GM18951 (cell line): Measurements from ENCODE around the gene PARP4.
"Not testable (repeated sequence)": the region's sequence is repeated elsewhere in the genome, so short reads cannot be mapped to it uniquely, and the experiment has no call there.

Experiments used
- POLR2A ChIP-seq: IDR thresholded peaks from 4 replicates; pipeline ENCODE4 v1.6.1; 2011; ENCODE audit warnings: mild to moderate bottlenecking; ENCODE audit not compliant: insufficient read length, insufficient read depth; ENCODE audit errors: extremely low read depth
- in situ Hi-C: fragments of 300-500 bp; cut with MboI; formaldehyde crosslinking; loops from one replicate; pipeline ENCODE4 v1.12.0; 2022; ENCODE audit warnings: low sequenced_read_pairs, mixed read lengths, inconsistent platforms; ENCODE audit not compliant: unreplicated experiment

Gene PARP4

DNA sequence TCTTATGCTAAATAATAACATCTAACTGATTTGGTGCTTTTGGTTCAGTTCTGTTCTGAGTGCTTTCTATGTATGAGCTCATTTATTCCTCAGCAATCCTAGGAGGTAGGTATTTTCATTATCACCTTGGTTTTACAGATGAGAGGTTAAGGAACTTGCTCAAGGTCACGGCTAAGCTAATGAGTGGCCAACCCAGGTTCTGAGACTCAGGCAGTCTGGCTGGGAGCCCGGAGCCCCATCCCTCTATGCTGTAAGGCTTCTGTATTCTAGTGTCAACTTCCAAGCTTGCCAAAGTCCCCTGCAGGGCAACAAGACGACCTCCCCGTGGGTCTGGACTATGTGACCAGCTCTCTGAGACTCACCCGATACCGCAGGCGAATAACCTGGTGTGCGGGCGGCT, 60.5 kb downstream of the PARP4 start:
- in situ Hi-C loops, result no loop called here
- no peak for TF ChIP-seq POLR2A

DNA sequence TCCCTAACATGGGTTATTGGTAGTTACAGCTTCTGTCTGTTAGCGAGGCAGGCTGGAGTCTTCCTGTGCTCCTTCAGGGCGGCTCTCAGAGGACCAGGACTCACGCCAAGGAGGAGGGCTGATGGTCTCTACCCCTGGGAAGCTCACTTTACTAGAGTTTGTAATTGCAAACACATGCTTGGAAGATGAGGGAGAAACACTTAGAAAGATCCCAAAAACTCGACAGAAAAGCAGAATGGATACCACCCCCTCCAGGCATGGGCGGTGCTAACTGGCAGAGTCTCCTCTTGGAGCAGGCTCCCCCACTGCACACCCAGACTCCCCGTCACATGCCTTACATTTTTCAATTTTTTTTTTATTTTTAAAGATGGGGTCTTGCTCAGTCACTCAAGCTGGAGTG, 62.0 kb downstream of the PARP4 start:
- in situ Hi-C loops, result no loop called here
- TF ChIP-seq POLR2A, result no peak

DNA sequence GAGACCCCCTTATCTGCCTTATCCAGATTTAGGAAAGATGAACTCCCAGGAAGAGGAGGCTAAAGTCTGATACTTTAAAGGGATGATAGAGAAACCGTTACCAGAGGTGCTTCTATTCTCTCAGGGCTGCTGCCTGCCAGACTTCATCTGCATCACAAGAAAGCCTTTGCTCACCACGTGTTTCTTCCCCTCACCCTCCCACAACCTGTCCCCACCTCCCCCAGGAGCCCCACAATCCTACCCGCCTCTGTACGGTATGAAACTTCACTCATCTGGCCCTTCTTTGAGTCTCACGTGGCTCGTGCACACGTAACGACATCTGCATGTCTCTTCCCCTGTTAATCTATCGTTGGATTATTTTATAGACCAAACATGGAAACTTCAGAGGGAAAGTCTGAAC, 67.7 kb downstream of the PARP4 start:
- in situ Hi-C loops, result not testable (repeated sequence)

DNA sequence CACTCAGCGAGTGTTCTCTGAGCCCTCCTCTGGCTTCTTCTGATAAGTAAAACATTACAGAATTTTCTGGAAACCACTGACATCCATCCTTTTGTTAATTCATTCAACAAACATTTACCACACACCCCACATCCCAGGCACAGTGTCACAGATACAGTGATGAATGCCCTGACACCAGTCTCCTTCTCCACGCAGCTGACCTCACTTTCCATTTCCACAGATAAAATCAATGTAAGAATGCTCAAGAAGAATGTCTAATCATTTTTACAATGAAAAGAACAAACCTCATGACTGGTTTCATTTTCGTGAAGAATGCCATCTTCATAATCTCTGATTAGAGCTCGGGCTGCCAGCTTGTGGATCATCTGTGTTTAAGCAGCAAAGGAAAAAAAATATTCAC, 69.2 kb downstream of the PARP4 start:
- TF ChIP-seq POLR2A, result no peak
- in situ Hi-C loops, result no loop called here

DNA sequence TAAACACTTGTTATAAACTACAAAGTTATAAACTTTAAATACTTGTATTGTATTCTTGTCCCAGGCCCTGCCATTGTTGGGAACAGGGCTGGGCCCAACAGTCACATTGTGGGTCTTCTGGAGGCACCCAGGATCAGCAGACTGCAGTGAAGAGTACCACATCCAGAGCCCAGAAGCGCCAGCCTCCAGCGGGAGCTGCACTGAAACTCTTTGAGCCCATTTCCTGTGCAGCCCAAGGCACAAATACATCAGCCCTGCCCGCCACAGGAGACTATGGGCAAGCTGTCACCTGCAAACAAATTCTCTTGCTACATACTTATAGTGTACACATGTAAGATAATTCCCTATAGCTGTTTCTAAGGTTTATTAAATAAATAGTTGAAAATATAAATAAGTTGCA, 86.5 kb downstream of the PARP4 start:
- in situ Hi-C loops, result not testable (repeated sequence)

DNA sequence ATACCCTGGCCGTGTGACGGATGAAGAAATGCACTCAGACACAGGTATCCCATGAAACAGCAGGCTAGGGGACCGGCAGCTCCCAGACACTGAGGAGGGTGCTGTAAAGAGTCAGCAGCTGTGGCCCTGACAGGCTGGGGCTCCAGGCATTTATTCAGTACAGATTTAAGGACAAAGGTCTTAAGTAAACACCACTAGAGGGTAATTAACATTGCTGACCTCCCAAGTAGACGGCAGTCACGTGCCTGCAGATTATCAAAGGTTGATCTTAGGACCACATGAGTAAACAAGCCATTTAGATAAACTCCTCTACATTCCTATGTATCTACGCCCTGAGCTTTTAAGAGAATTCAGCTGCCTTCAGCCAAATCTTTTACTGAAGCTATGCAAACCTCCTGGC, 92.9 kb downstream of the PARP4 start:
- in situ Hi-C loops, result not testable (repeated sequence)

DNA sequence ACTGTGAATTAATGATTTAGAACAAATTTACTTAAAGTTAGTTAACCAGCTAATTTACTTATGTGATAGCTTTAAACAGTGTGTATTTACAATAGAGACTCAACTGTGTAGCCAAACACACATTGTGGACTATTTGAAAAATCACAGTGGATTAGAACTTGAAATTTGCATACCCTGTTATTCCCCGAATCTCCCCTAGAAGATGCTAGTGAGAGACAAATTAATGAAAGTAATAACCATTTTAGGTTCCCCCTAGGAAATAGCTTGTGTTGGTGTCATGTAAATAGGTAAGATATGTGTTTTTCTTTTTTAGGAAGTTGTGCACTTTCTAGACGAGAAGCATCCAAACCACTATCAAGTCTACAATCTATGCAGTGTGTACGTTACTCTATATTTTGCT, 104.7 kb downstream of the PARP4 start:
- in situ Hi-C loops, result no loop called here
- no peak for TF ChIP-seq POLR2A

DNA sequence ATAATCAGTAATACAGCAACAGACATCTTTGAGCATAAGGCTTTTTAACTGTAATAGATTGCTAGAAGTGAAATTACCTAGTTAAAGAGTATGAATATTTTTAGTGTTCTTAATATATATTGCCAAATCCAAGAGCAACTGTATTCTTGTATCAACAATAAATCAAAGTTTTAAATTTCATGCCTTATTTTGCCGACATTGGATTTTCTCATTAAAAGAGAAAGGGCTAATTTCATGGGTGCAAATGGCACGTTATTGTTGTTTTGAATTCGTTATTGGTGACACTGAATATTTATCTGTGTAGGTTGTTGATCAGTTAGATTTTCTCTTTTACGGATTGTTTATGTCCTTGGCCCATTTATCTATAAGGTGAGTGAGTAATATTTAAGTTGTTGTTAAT, 106.1 kb downstream of the PARP4 start:
- in situ Hi-C loops, result no loop called here
- no peak for TF ChIP-seq POLR2A

DNA sequence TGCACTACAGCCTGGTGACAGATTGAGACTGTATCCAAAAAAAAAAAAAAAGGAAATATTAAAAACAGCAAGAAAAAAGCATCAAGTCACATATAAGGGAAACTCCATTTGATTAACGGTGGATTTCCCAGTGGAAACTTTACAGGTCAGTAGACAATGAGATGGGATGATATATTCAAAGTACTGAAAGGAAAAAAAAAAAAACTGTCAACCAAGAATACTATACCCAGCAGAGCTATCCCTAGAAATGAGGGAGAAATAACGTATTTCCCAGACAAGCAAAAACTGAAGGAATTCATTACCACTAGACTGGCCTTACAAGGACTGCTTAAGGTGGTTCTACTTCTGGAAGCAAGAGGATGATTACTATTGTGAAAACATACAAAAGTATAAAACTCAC, 115.8 kb downstream of the PARP4 start:
- no peak for TF ChIP-seq POLR2A
- in situ Hi-C loops, result no loop called here

DNA sequence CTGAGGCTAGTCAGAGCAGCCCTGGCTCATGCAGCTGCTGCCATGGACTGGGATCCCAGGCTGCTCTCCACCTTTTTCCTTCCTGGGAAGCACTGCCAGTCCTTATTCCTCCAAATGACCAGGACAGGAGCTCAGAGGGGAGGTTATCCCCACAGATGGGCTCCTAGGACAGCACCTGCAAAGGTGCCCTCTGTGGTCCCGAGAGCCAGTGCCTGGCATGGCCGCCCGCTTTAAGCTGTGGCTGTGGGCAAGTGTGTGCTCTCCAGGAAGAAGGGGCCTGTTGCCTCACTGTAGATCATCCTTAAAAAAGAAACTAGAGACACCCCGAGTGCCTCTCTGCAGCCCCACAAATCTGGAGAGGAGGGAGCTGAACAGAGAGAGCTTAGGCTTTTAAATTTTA, 119.6 kb downstream of the PARP4 start:
- TF ChIP-seq POLR2A, result no peak
- in situ Hi-C loops, result no loop called here

DNA sequence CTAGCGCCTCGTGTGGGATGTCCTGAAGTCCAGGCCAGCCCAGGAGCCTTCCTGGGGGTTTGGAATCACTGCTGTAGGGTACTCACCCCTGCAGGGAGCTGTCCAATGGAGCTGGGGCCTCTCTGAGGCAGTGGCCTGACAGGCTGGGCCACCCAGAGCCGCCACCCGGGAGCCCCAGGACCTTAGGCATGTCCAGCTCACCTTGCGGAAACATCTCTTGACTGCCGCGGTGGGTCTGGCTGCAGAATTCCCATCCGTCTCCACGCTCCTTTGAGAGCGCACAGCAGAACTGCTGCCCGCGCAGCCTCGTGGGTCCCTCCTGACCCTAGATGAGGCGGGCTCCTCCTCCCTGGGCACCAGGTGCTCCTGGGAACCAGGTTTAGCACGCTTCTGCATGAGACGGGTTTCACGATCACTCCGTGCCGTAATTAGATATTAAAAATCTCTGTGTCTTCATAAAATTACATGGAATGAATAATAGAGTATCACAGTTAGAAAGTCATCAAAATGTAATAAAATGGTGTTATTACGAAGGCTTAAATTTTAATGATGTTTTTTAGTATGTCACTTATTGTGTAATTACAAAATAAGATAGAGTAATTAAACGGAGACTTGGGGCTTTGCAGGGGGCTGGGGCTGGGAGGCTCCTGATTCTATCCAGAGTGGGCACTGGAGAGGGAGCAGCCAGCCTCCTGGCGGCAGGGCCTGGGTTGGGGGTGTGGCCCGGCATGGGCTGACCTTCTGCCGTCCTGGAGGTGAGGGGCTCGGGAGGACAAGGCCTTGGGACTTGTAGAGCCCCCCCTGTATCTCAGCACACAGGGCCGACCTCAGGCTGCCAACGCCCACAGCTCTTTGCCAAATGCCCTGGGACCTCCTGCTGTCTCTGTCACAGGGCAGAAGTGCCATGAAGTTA, 120.6 kb downstream of the PARP4 start:
- in situ Hi-C loops, result not testable (repeated sequence)

DNA sequence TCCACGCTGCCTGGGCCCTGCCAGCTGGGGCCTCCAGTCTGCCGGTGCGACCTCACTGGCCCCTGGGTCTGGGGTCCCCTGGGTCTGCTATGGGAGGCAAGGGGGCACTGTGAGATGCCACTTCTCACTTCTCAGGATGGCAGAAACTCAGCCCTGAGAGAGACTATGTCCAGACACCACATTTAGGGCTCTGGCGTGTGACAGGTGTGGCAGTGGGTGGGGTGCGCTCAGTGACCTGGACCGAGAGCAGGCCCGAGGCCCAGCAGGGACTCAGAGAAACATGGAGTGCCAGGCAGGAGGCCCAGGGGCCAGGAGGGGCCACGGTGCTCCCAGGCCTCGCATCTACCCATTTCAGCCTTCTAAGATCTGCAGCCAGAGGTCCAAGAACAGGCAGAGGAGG, 121.8 kb downstream of the PARP4 start:
- in situ Hi-C loops, result not testable (repeated sequence)

DNA sequence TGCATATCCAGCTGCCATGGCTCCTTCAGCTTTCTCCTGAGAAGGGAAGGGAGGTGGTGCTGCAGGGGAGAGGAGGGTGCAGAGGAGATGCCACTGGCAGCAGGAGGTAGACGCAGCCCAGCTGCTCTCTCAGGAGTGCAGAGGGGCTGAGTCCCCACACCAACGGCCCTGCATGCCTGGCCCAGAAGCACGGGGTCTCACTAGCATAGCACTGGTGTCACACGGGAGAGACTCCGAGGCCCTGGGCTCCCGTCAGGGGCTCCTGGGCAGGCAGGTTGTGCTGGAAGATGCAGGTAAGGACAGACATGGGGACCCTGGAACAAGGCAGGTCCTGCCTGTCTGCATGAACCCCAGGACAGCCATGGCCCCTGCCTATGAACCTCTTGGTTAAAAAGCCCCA, 123.1 kb downstream of the PARP4 start:
- in situ Hi-C loops, result no loop called here
- TF ChIP-seq POLR2A, result no peak

DNA sequence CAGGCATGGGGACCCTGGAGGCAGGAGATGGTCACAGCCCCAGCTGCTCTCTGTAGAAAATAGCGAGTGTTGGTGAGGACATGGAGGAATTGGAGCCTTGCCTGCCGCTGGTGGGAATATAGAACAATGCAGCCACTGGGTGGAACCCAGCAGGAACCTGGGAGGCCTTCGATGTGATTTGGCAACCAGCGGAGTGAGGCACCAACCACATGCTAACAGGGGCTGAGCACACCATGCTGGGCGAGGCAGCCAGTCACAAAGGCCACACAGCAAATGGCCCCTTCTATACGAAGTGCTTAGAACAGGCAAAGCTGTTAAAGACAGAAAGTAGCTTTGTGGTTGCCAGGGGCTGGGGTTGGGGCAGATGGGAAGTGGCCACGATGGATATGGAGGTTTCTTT, 123.8 kb downstream of the PARP4 start:
- in situ Hi-C loops, result not testable (repeated sequence)
